ENCODE measurements around the gene TSEN54. TPM values are rescaled to one million over a fixed set of nuclear protein-coding genes. Genes with fewer than 3 reads are reported as not detected.
A peak's percentile ranks its signal among the peaks of the same experiment; 100 is the strongest.
"Not testable (repeated sequence)": the region's sequence is repeated elsewhere in the genome, so short reads cannot be mapped to it uniquely, and the experiment has no call there.

Gene TSEN54
- total RNA-seq, 1 donor = 14.7 TPM

- H3K27me3 ChIP-seq (ENCODE audit: insufficient read depth, low read length) = peaks cover 4% of the 10 kb centered on the region
- peaks cover 35% of the 10 kb centered on the region for H3K4me1 ChIP-seq (ENCODE audit: insufficient read depth, low read length)
- peak overlapping the region; percentile 66 for H3K4me3 ChIP-seq (ENCODE audit: low read length)
- H3K9me3 ChIP-seq (ENCODE audit: low read depth, low read length) = no peaks in the 10 kb centered on the region
Observed at GRCh38 chr17:75516619-75517296, 430 bp downstream of the TSEN54 start.

DNA sequence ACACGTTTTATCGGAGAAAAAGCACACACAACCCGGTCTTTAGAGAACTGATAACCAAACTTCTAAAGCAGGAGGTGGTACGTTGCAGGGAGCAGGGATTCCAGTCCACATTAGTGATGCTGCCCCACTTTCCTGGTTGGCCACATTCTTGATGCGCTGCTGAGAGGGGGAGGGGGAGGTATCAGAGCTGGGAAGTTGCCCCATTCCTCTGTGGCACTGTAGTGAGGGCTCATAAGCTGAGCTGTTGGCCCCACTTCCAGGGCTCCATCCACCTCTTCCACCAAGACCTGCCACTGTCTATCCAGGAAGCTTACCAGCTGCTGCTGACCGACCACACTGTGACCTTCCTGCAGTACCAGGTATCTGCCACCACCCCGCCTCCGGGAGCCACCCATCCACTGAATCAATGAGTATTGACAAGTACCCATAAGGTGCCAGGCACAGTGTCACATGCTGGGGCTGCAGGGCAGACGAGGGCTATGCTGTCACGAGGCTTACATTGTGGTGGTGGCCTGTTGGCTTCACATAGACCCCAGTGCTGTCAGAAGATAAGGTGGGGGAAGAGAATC, 1.1 kb downstream of the TSEN54 start:
- H3K4me1 ChIP-seq (ENCODE audit: insufficient read depth, low read length) = peaks cover 35% of the 10 kb centered on the region
- H3K4me3 ChIP-seq (ENCODE audit: low read length) = peak overlapping the region; percentile 66
- no peaks in the 10 kb centered on the region for H3K9me3 ChIP-seq (ENCODE audit: low read depth, low read length)
- H3K27me3 ChIP-seq (ENCODE audit: insufficient read depth, low read length) = peaks cover 4% of the 10 kb centered on the region

GRCh38 chr17:75518201-75518600, 1.9 kb downstream of the TSEN54 start:
- Histone ChIP-seq H3K4me3 (ENCODE audit: low read length) (no peak overlapping the region), H3K27me3 (ENCODE audit: insufficient read depth, low read length) (peaks cover 4% of the 10 kb centered on the region), H3K9me3 (ENCODE audit: low read depth, low read length) (no peaks in the 10 kb centered on the region), H3K4me1 (ENCODE audit: insufficient read depth, low read length) (peaks cover 35% of the 10 kb centered on the region)

DNA sequence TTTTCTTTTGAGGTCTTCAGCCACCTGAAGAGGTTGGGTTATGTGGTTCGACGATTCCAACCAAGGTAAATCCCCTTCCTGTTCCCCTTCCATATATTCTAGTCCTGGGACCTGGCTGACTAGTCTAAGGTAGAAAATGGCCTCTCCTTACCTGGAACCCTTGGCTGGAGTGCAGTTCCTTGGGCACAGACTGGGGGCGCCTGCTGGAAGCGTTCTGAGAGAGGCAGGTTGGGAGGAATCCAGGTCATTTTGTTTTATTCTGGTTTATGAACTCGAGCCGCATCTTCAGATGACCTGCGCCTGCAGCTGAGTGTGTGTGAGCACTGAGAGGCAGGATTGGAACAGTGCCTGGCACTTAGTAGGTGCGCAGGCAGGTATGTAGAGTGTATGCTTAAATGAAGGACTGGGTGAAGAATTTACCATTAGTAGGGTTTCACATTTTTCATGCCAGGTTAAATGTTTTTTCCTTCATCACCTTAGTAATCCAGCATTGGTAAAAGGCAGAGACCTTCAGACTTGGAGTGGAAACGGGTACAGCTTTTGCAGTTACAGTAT, 2.7 kb downstream of the TSEN54 start:
- H3K4me3 ChIP-seq (ENCODE audit: low read length) = no peak overlapping the region
- peaks cover 4% of the 10 kb centered on the region for H3K27me3 ChIP-seq (ENCODE audit: insufficient read depth, low read length)
- H3K4me1 ChIP-seq (ENCODE audit: insufficient read depth, low read length) = peaks cover 35% of the 10 kb centered on the region
- H3K9me3 ChIP-seq (ENCODE audit: low read depth, low read length) = no peaks in the 10 kb centered on the region

GRCh38 chr17:75520413-75520812, 4.1 kb downstream of the TSEN54 start:
- H3K4me1 ChIP-seq (ENCODE audit: insufficient read depth, low read length) = peaks cover 42% of the 10 kb centered on the region
- not testable (repeated sequence) for H3K27me3 ChIP-seq (ENCODE audit: insufficient read depth, low read length); H3K4me3 ChIP-seq (ENCODE audit: low read length); H3K9me3 ChIP-seq (ENCODE audit: low read depth, low read length)

DNA sequence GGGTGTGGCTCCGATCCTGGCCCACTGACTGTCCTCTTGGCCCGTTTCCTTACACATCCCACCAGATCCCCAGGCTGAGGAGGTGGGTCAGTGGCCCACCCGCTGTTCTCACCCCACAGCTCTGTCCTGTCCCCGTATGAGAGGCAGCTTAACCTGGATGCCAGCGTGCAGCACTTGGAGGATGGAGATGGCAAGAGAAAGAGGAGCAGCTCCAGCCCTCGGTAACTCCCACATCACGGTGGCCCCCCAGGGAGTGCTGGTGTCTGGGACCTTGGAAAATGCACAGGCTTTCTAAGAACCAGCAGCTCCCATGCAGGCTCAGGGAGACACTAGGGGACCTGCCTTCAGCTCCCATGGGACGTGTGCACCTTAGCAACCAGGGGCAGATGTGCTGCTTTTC, 5.0 kb downstream of the TSEN54 start:
- H3K4me1 ChIP-seq (ENCODE audit: insufficient read depth, low read length) = peaks cover 42% of the 10 kb centered on the region
- no peak overlapping the region for H3K4me3 ChIP-seq (ENCODE audit: low read length)
- no peaks in the 10 kb centered on the region for H3K9me3 ChIP-seq (ENCODE audit: low read depth, low read length)
- peaks cover 1% of the 10 kb centered on the region for H3K27me3 ChIP-seq (ENCODE audit: insufficient read depth, low read length)

GRCh38 chr17:75521951-75522727, 5.8 kb downstream of the TSEN54 start:
- H3K9me3 ChIP-seq (ENCODE audit: low read depth, low read length) = no peaks in the 10 kb centered on the region
- H3K27me3 ChIP-seq (ENCODE audit: insufficient read depth, low read length) = peaks cover 5% of the 10 kb centered on the region
- H3K4me1 ChIP-seq (ENCODE audit: insufficient read depth, low read length) = peaks cover 46% of the 10 kb centered on the region
- H3K4me3 ChIP-seq (ENCODE audit: low read length) = no peak overlapping the region

- Histone ChIP-seq H3K9me3 (ENCODE audit: low read depth, low read length) (no peaks in the 10 kb centered on the region), H3K4me3 (ENCODE audit: low read length) (no peak overlapping the region), H3K27me3 (ENCODE audit: insufficient read depth, low read length) (peaks cover 5% of the 10 kb centered on the region), H3K4me1 (ENCODE audit: insufficient read depth, low read length) (peaks cover 32% of the 10 kb centered on the region)
Observed at GRCh38 chr17:75523647-75524046, 7.3 kb downstream of the TSEN54 start.

DNA sequence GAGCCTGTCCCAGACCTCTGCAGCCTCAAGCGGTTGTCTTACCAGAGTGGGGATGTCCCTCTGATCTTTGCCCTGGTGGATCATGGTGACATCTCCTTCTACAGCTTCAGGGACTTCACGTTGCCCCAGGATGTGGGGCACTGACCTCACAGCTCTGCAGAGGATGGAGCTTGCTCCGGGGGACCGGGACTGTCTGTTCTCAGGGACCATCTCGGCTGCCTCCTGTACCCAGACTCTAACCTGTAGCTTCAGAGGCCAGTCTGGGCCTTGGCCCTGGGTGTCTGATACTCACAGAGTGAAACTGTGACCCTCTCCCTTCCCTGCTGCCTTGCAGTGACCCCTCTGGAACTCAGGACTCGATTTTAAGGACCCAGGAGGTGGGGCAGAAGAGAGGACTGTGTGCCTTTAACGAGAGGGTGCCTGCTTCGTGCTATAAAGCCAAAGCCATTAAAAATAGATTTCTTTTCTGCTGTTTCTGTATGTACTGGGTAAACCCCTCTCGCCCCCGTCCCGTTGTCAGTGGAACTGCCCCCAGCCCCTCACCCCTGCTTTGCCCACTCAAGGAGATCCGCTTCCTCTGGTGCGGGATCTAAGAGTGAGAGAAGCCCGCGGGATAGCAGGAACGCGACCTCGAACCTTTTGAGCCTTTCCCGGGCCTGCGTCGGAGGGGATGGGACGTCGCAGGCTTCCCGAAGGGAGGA, 8.1 kb downstream of the TSEN54 start:
- Histone ChIP-seq H3K9me3 (ENCODE audit: low read depth, low read length) (no peaks in the 10 kb centered on the region), H3K4me1 (ENCODE audit: insufficient read depth, low read length) (peaks cover 25% of the 10 kb centered on the region), H3K4me3 (ENCODE audit: low read length) (peak overlapping the region; percentile 51), H3K27me3 (ENCODE audit: insufficient read depth, low read length) (peaks cover 5% of the 10 kb centered on the region)

GRCh38 chr17:75524970-75525805, 8.9 kb downstream of the TSEN54 start, which contains the start of gene LLGL2:
TSS of gene LLGL2 (plus strand) at chr17:75525697. CDS start at chr17:75543427, 17,730 bp downstream.
- peaks cover 5% of the 10 kb centered on the region for H3K27me3 ChIP-seq (ENCODE audit: insufficient read depth, low read length)
- H3K4me3 ChIP-seq (ENCODE audit: low read length) = peak within 1 kb of the TSS; percentile 51
- H3K9me3 ChIP-seq (ENCODE audit: low read depth, low read length) = no peaks in the 10 kb centered on the region
- H3K4me1 ChIP-seq (ENCODE audit: insufficient read depth, low read length) = peaks cover 24% of the 10 kb centered on the region

DNA sequence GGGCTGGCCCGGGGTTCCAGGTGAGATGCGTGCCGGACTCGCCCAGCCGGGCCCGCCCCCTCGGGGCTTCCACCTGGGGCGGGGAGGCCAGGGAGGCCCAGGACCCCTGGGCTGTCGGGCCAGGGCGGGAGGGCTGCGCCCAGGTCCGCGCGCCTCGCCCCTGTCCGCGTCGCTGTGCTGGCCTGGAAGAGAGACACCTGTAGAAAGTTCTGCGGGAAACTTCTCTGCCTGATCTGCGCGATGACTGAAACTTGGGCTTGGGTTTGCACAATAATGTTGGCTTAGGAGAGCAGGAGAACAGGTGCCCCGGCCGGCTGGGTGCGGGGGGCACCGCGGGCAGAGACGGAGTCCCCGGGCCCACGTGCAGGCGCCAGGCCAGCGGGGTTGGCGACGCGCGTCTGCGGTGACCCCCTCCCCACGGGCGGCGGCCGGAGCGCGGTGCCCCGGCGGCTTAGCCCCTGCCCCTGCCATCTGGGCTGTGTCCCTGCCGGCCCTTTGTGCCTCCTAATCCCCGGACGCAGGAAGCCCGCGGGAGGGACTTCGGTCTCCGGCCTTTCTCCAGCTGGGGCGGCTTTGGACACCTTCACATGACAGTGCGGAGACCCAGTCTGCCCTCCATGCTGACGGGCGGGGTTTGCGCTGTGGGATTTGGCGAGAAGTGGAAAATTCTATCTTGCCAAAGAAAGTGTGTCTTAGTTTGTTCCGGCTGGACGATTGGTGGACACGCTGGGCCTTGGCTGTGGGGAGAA, 9.7 kb downstream of the TSEN54 start:
- H3K27me3 ChIP-seq (ENCODE audit: insufficient read depth, low read length) = peaks cover 5% of the 10 kb centered on the region
- no peaks in the 10 kb centered on the region for H3K9me3 ChIP-seq (ENCODE audit: low read depth, low read length)
- H3K4me3 ChIP-seq (ENCODE audit: low read length) = peak overlapping the region; percentile 51
- H3K4me1 ChIP-seq (ENCODE audit: insufficient read depth, low read length) = peaks cover 24% of the 10 kb centered on the region

DNA sequence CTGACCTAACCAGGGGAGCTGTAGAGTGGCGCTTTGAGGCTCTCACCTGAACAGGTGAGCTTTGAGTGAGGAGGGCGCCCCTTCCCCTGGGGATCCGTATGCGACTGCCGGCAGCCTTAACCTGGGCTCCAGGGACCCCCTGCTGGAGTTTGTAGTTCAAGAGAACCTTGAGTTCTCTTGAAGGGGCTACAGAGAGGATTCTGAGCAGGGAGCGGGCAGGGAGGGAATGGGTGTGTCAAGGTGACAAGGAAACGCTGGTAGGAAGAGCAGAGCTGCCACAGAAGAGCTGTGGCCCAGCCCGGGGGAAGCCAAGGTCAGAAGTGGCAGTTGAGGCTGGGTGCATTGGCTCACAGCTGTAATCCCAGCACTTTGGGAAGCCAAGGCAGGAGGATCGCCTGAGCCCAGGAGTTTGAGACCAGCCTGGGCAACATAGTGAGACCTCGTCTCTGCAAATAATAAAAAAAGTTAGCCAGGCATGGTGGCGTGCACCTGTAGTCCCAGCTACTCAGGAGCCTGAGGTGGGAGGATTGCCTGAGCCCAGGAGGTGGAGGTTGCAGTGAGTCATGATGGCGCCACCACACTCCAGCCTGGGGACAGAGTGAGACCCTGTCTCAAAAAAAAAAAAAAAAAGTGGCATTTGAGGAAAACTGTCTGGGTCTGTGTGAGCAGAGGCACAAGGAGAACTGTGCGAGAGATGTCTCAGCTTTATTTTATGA, 10.4 kb downstream of the TSEN54 start:
- Histone ChIP-seq H3K4me1 (ENCODE audit: insufficient read depth, low read length) (peaks cover 24% of the 10 kb centered on the region), H3K9me3 (ENCODE audit: low read depth, low read length) (no peaks in the 10 kb centered on the region), H3K27me3 (ENCODE audit: insufficient read depth, low read length) (peaks cover 5% of the 10 kb centered on the region), H3K4me3 (ENCODE audit: low read length) (peak overlapping the region; percentile 51)
